ENCODE results near the gene DNAJC5.

DNAJC5 gene

GRCh38 chr20:63854766-63855362 is 40.1 kb upstream of the DNAJC5 start:
- Histone ChIP-seq H3K9me3 (ENCODE audit: control insufficient read depth, low read depth, low read length) (no peaks in the 10 kb centered on the region), H3K36me3 (ENCODE audit: control insufficient read depth, low read depth, low read length) (no peaks in the 10 kb centered on the region), H3K4me3 (ENCODE audit: low read length) (peak overlapping the region; percentile 23), H3K9ac (ENCODE audit: low read length) (no peak overlapping the region), H3K27me3 (ENCODE audit: control insufficient read depth, insufficient read depth, low read length) (no peaks in the 10 kb centered on the region), H3K4me1 (ENCODE audit: control insufficient read depth, low read depth, low read length) (peaks cover 27% of the 10 kb centered on the region), H3K27ac (ENCODE audit: low read length) (no peak overlapping the region)

- peaks cover 27% of the 10 kb centered on the region for H3K4me1 ChIP-seq (ENCODE audit: control insufficient read depth, low read depth, low read length)
- no peak overlapping the region for H3K9ac ChIP-seq (ENCODE audit: low read length)
- H3K9me3 ChIP-seq (ENCODE audit: control insufficient read depth, low read depth, low read length) = no peaks in the 10 kb centered on the region
- no peaks in the 10 kb centered on the region for H3K36me3 ChIP-seq (ENCODE audit: control insufficient read depth, low read depth, low read length)
- no peak overlapping the region for H3K27ac ChIP-seq (ENCODE audit: low read length)
- peak overlapping the region; percentile 29 for H3K4me3 ChIP-seq (ENCODE audit: low read length)
- no peaks in the 10 kb centered on the region for H3K27me3 ChIP-seq (ENCODE audit: control insufficient read depth, insufficient read depth, low read length)
These were observed 39.4 kb upstream of the DNAJC5 start for GRCh38 chr20:63855363-63856097.

- Histone ChIP-seq H3K27ac (ENCODE audit: low read length) (no peak overlapping the region), H3K4me1 (ENCODE audit: control insufficient read depth, low read depth, low read length) (peaks cover 27% of the 10 kb centered on the region), H3K4me3 (ENCODE audit: low read length) (peak overlapping the region; percentile 29), H3K36me3 (ENCODE audit: control insufficient read depth, low read depth, low read length) (no peaks in the 10 kb centered on the region), H3K9ac (ENCODE audit: low read length) (no peak overlapping the region), H3K9me3 (ENCODE audit: control insufficient read depth, low read depth, low read length) (no peaks in the 10 kb centered on the region), H3K27me3 (ENCODE audit: control insufficient read depth, insufficient read depth, low read length) (no peaks in the 10 kb centered on the region)
These were observed 38.8 kb upstream of the DNAJC5 start for GRCh38 chr20:63856098-63856511.

GRCh38 chr20:63857764-63858392 is 37.0 kb upstream of the DNAJC5 start:
- Histone ChIP-seq H3K27ac (ENCODE audit: low read length) (no peak overlapping the region), H3K9me3 (ENCODE audit: control insufficient read depth, low read depth, low read length) (no peaks in the 10 kb centered on the region), H3K4me1 (ENCODE audit: control insufficient read depth, low read depth, low read length) (peaks cover 27% of the 10 kb centered on the region), H3K36me3 (ENCODE audit: control insufficient read depth, low read depth, low read length) (no peaks in the 10 kb centered on the region), H3K27me3 (ENCODE audit: control insufficient read depth, insufficient read depth, low read length) (no peaks in the 10 kb centered on the region), H3K4me3 (ENCODE audit: low read length) (no peak overlapping the region), H3K9ac (ENCODE audit: low read length) (no peak overlapping the region)

- Histone ChIP-seq H3K9me3 (ENCODE audit: control insufficient read depth, low read depth, low read length) (no peaks in the 10 kb centered on the region), H3K36me3 (ENCODE audit: control insufficient read depth, low read depth, low read length) (no peaks in the 10 kb centered on the region), H3K4me3 (ENCODE audit: low read length) (peak overlapping the region; percentile 25), H3K27me3 (ENCODE audit: control insufficient read depth, insufficient read depth, low read length) (no peaks in the 10 kb centered on the region), H3K9ac (ENCODE audit: low read length) (no peak overlapping the region), H3K4me1 (ENCODE audit: control insufficient read depth, low read depth, low read length) (peaks cover 26% of the 10 kb centered on the region), H3K27ac (ENCODE audit: low read length) (peak overlapping the region; percentile 27)
These were observed 36.3 kb upstream of the DNAJC5 start for GRCh38 chr20:63858393-63859165.

GRCh38 chr20:63859166-63859699 is 35.7 kb upstream of the DNAJC5 start:
- H3K27ac ChIP-seq (ENCODE audit: low read length) = no peak overlapping the region
- H3K36me3 ChIP-seq (ENCODE audit: control insufficient read depth, low read depth, low read length) = no peaks in the 10 kb centered on the region
- H3K27me3 ChIP-seq (ENCODE audit: control insufficient read depth, insufficient read depth, low read length) = no peaks in the 10 kb centered on the region
- no peak overlapping the region for H3K9ac ChIP-seq (ENCODE audit: low read length)
- H3K4me1 ChIP-seq (ENCODE audit: control insufficient read depth, low read depth, low read length) = peaks cover 20% of the 10 kb centered on the region
- H3K9me3 ChIP-seq (ENCODE audit: control insufficient read depth, low read depth, low read length) = no peaks in the 10 kb centered on the region
- H3K4me3 ChIP-seq (ENCODE audit: low read length) = peak overlapping the region; percentile 25

GRCh38 chr20:63860325-63861051 is 34.4 kb upstream of the DNAJC5 start:
- Histone ChIP-seq H3K4me1 (ENCODE audit: control insufficient read depth, low read depth, low read length) (peaks cover 15% of the 10 kb centered on the region), H3K36me3 (ENCODE audit: control insufficient read depth, low read depth, low read length) (no peaks in the 10 kb centered on the region), H3K4me3 (ENCODE audit: low read length) (no peak overlapping the region), H3K27me3 (ENCODE audit: control insufficient read depth, insufficient read depth, low read length) (no peaks in the 10 kb centered on the region), H3K9me3 (ENCODE audit: control insufficient read depth, low read depth, low read length) (no peaks in the 10 kb centered on the region), H3K9ac (ENCODE audit: low read length) (no peak overlapping the region), H3K27ac (ENCODE audit: low read length) (no peak overlapping the region)

GRCh38 chr20:63861365-63861934 is 33.5 kb upstream of the DNAJC5 start, which contains the start of gene ABHD16B:
Gene ABHD16B (plus strand): TSS chr20:63861498. CDS start chr20:63861541, 43 bp downstream.
- Histone ChIP-seq H3K27ac (ENCODE audit: low read length) (no peak within 1 kb of the TSS), H3K4me3 (ENCODE audit: low read length) (no peak within 1 kb of the TSS), H3K36me3 (ENCODE audit: control insufficient read depth, low read depth, low read length) (no peaks in the 10 kb centered on the region), H3K9me3 (ENCODE audit: control insufficient read depth, low read depth, low read length) (no peaks in the 10 kb centered on the region), H3K9ac (ENCODE audit: low read length) (no peak within 1 kb of the TSS), H3K4me1 (ENCODE audit: control insufficient read depth, low read depth, low read length) (peaks cover 11% of the 10 kb centered on the region), H3K27me3 (ENCODE audit: control insufficient read depth, insufficient read depth, low read length) (no peaks in the 10 kb centered on the region)

- no peak overlapping the region for H3K27ac ChIP-seq (ENCODE audit: low read length)
- peaks cover 11% of the 10 kb centered on the region for H3K4me1 ChIP-seq (ENCODE audit: control insufficient read depth, low read depth, low read length)
- H3K4me3 ChIP-seq (ENCODE audit: low read length) = no peak overlapping the region
- no peak overlapping the region for H3K9ac ChIP-seq (ENCODE audit: low read length)
- no peaks in the 10 kb centered on the region for H3K27me3 ChIP-seq (ENCODE audit: control insufficient read depth, insufficient read depth, low read length)
- H3K36me3 ChIP-seq (ENCODE audit: control insufficient read depth, low read depth, low read length) = no peaks in the 10 kb centered on the region
- H3K9me3 ChIP-seq (ENCODE audit: control insufficient read depth, low read depth, low read length) = no peaks in the 10 kb centered on the region
These were observed 32.7 kb upstream of the DNAJC5 start for GRCh38 chr20:63861981-63862901.
